Pancreas (tissue), 10 donors: ENCODE measurements around the gene KCNMB4. TPM values are rescaled to one million over a fixed set of nuclear protein-coding genes. Genes with fewer than 3 reads are reported as not detected.

Experiments
- ATAC-seq, 4 donors: fragments of 200-7000 bp; cut with Tn5 transposase; one replicate each; pipeline versions ENCODE4 v1.8.0 to v1.9.1; 2020; ENCODE audit warnings: mild to moderate bottlenecking in 4 of 4, moderate library complexity in 4 of 4
- DNase-seq, 6 donors: peaks; one replicate each; pipeline ENCODE4 v3.0.0-alpha.2; 2020
- FAIRE-seq: peaks from 2 replicates; lab custom pipeline; 2012; peaks lifted over from hg19 to GRCh38; lab: Jason Lieb, UNC
- H3K27ac ChIP-seq, 4 donors: fragments of 200-600 bp; sonication (generic); 1 replicate in 3 of 4; 2 replicates in 1 of 4; pipeline versions ENCODE4 v1.5.0 to v1.8.0; 2020
- H3K27me3 ChIP-seq, 4 donors: fragments of 200-600 bp; one replicate each; pipeline ENCODE4 v1.8.0; 2021
- H3K36me3 ChIP-seq, 3 donors: fragments of 200-600 bp; sonication (generic) in 1 of 3; one replicate each; pipeline versions ENCODE4 v1.5.0 to v1.8.0; 2020 to 2021
- H3K4me1 ChIP-seq, 3 donors: fragments of 200-600 bp; one replicate each; pipeline ENCODE4 v1.8.0; 2021
- H3K4me3 ChIP-seq, 4 donors: fragments of 200-600 bp; sonication (generic) in 2 of 4; one replicate each; pipeline versions ENCODE4 v1.5.0 to v1.8.0; 2020 to 2021
- H3K9me3 ChIP-seq, 4 donors: fragments of 200-600 bp; one replicate each; pipeline ENCODE4 v1.8.0; 2021
- WGBS, 2 donors: extraction: QIAGEN DNeasy Blood & Tissue Kit; methylation state at CpG; one replicate each; pipeline ENCODE4 v1.1.7; 2013; 5-methylcytosine and 5-hydroxymethylcytosine counted together
- intact Hi-C, 3 donors: fragments of 100-400 bp; cut with DNase I; formaldehyde crosslinking; loops; one replicate each; pipeline versions ENCODE4 v1.11.1 to v1.14.2; 2022
- polyA plus RNA-seq, 2 donors: library from polyadenylated mRNA; stranded (reverse); fragments of 200-250 nt; gene quantifications; one replicate each; pipeline ENCODE4 v1.2.3, GENCODE V29; 2013
- total RNA-seq, 6 donors: library from RNA; stranded (reverse); fragmentation: NEBNext Ultra II Directional in 4 of 6; extraction: Animal tissue kit (Norgen Biotek cat#: 25700) in 4 of 6; gene quantifications; one replicate each; pipeline versions ENCODE4 v1.2.1 to v1.2.4, GENCODE V29; 2021 to 2023
- TF ChIP-seq, protein P1 (sequence below), 4 donors: fragments of 200-600 bp; sonication (generic) in 3 of 4; IDR thresholded peaks; one replicate each; pipeline versions ENCODE4 v1.5.0 to v1.8.0; 2021; ENCODE audit warnings: antibody characterized with exemption in 4 of 4
- donor health status: healthy with polysubstance abuse.
- donor health status: DM: no; HTN: no; CAD: no; lungs with moderate emphysema.
- donor health status: DM: no; HTN: no; CAD: no.
- donor health status: control.
- donor health status: control.
- donor health status: Bipolar disorder and iron deficiency.
- donor health status: DM: yes; HTN: yes; CAD: no.
- donor health status: DM: no; HTN: no; CAD: no.
- donor health status: DM: no; HTN: no; CAD: no.
- donor health status: DM: yes; HTN: yes; CAD: no.

The KCNMB4 gene
- total and polyA plus RNA-seq, 8 donors: 0.12 to 1.1 (median 0.33) TPM

DNA sequence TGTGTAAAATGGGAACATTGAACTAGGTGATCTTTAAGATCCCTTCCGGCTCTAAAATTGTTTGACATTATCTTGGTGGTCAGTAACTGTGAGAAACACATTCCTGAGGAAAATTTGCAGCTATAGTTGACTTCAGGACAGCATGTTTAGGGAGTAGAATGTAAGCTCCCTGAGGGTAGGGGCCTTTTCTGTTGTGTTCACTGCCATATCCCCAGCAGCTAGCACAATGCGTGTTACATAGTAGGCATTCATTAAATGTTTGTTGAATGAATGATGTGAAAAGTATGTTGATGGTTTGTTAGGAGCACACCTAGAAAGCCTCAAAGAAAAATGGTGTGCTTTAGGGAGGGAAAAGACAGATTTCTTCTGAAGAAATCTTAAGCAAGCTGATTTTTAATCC lies 38.5 kb upstream of the KCNMB4 start:
- Histone ChIP-seq H3K27me3 (no peaks in the 10 kb centered on the region), H3K36me3 (no peaks in the 10 kb centered on the region), H3K4me3 (no peak overlapping the region), H3K27ac (no peak overlapping the region), H3K9me3 (no peaks in the 10 kb centered on the region), H3K4me1 (peaks cover 0 to 5% (median 0%) of the 10 kb centered on the region in 3 donors)
- WGBS, 2 donors: 97 to 98% methylated on average over 2 of the region's 2 CpGs
- TF ChIP-seq, protein P1, sequence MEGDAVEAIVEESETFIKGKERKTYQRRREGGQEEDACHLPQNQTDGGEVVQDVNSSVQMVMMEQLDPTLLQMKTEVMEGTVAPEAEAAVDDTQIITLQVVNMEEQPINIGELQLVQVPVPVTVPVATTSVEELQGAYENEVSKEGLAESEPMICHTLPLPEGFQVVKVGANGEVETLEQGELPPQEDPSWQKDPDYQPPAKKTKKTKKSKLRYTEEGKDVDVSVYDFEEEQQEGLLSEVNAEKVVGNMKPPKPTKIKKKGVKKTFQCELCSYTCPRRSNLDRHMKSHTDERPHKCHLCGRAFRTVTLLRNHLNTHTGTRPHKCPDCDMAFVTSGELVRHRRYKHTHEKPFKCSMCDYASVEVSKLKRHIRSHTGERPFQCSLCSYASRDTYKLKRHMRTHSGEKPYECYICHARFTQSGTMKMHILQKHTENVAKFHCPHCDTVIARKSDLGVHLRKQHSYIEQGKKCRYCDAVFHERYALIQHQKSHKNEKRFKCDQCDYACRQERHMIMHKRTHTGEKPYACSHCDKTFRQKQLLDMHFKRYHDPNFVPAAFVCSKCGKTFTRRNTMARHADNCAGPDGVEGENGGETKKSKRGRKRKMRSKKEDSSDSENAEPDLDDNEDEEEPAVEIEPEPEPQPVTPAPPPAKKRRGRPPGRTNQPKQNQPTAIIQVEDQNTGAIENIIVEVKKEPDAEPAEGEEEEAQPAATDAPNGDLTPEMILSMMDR (IDR thresholded peaks at IDR 0.05): no peak
- DNase-seq: no peak
- no peak for FAIRE-seq
- intact Hi-C loops: no loop called here
- ATAC-seq: no peak

DNA sequence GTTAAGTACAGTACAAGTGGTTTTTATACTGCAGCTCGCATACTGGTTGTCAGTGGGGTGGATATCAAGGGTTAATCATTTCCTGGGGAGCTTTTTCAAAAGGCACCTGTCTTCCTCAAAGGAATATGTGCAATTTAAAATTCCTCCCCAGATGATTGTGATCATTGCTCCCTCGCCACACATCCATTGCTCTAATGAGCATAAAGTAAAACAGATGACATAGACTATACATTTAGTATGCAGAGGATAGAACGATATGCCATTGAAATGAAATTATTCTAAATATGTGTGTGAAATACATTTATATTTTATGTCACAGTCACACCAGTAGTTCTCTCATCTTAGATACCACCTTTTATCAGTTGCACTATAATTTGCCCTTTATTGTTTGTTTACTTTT lies 36.4 kb upstream of the KCNMB4 start:
- no peak overlapping the region for H3K27ac ChIP-seq
- TF ChIP-seq, protein P1 (IDR thresholded peaks at IDR 0.05): no peak
- H3K9me3 ChIP-seq: no peaks in the 10 kb centered on the region
- no peak overlapping the region for H3K4me3 ChIP-seq
- intact Hi-C loops: no loop called here
- H3K27me3 ChIP-seq: no peaks in the 10 kb centered on the region
- no peak for ATAC-seq
- no peak for DNase-seq
- no peaks in the 10 kb centered on the region for H3K36me3 ChIP-seq
- FAIRE-seq: no peak
- no peaks in the 10 kb centered on the region for H3K4me1 ChIP-seq
- WGBS, 2 donors: 97 to 98% methylated on average over 3 of the region's 3 CpGs

DNA sequence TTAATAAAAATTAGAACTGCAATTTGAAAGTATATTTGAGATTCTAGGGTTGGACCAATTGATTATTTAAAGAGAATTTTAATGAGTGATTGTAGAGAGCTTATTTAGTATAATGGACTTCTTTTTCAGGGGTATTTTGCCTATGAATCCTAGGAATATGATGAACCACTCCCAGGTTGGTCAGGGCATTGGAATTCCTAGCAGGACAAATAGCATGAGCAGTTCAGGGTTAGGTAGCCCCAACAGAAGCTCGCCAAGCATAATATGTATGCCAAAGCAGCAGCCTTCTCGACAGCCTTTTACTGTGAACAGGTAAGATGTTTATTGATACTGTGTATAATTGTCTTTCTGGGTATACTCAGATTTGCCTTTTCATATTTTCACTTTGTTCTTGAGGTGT lies 35.9 kb upstream of the KCNMB4 start:
- intact Hi-C loops: no loop called here
- WGBS, 2 donors: 91 to 96% methylated on average over 2 of the region's 2 CpGs
- Histone ChIP-seq H3K27ac (no peak overlapping the region), H3K4me3 (no peak overlapping the region), H3K36me3 (no peaks in the 10 kb centered on the region), H3K4me1 (no peaks in the 10 kb centered on the region), H3K27me3 (no peaks in the 10 kb centered on the region), H3K9me3 (no peaks in the 10 kb centered on the region)
- no peak for FAIRE-seq
- ATAC-seq: no peak
- TF ChIP-seq, protein P1 (IDR thresholded peaks at IDR 0.05): no peak
- no peak for DNase-seq

DNA sequence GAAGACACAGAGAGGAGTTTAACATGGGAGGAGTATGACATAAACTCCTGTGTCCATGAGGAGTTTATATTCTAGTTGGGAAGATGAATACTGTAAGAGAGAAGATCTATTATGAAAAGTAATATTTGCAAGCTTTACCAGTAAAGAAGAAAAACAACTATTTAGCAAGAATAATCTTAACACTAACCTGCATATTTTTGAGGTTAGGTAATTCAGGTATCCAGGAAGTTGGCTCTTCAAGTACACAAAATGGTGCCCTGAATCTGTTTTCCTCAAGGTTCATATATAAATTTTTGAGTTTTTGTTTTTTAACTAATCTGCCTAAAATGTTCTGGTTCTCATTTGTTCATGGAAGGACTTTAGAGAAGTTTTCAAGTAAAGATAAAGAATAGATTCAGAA lies 33.9 kb upstream of the KCNMB4 start:
- Histone ChIP-seq H3K4me3 (no peak overlapping the region), H3K36me3 (peaks cover 0 to 4% (median 0%) of the 10 kb centered on the region in 3 donors), H3K27me3 (no peaks in the 10 kb centered on the region), H3K9me3 (no peaks in the 10 kb centered on the region), H3K4me1 (no peaks in the 10 kb centered on the region), H3K27ac (no peak overlapping the region)
- intact Hi-C loops: no loop called here
- DNase-seq: no peak
- TF ChIP-seq, protein P1 (IDR thresholded peaks at IDR 0.05): no peak
- ATAC-seq: no peak
- FAIRE-seq: no peak

DNA sequence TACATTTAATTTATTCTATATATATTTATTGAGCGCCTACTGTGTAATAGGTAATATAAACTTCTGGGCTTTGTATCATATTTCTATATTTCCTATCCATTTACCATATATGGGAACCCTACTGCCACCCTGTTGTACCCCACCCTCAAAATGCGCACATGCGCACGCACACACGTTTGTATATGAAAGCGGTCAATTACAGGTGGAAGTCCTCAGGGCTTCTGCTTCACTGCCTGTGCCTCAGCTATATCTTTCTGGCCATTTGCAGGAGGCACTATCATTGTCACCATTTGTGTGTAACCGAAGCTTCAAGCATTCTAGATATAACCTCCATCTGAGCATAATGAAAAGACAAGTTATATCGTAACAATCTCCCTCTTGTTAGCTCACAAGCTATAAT lies 31.3 kb upstream of the KCNMB4 start:
- DNase-seq: no peak
- intact Hi-C loops: no loop called here
- H3K27me3 ChIP-seq: no peaks in the 10 kb centered on the region
- no peaks in the 10 kb centered on the region for H3K4me1 ChIP-seq
- WGBS, 2 donors: 96 to 97% methylated on average over 8 of the region's 8 CpGs
- H3K9me3 ChIP-seq: no peaks in the 10 kb centered on the region
- ATAC-seq: no peak
- H3K27ac ChIP-seq: no peak overlapping the region
- FAIRE-seq: no peak
- TF ChIP-seq, protein P1 (IDR thresholded peaks at IDR 0.05): no peak
- H3K36me3 ChIP-seq: peaks cover 0 to 20% (median 0%) of the 10 kb centered on the region in 3 donors
- H3K4me3 ChIP-seq: no peak overlapping the region
